Lower lobe of right lung (tissue), 2 donors: ENCODE measurements around the gene KIAA0040. TPM values are rescaled to one million over a fixed set of nuclear protein-coding genes. Genes with fewer than 3 reads are reported as not detected.

Experiments
- ATAC-seq, 2 donors: fragments of 200-7000 bp; cut with Tn5 transposase; one replicate each; pipeline ENCODE4 v1.9.1; 2020 to 2022; ENCODE audit warnings: mild to moderate bottlenecking in 2 of 2, moderate library complexity in 2 of 2
- DNase-seq: peaks from one replicate; pipeline ENCODE4 v3.0.0-alpha.2; 2020
- H3K27ac ChIP-seq: fragments of 200-600 bp; one replicate; pipeline ENCODE4 v1.8.0; 2022
- H3K27me3 ChIP-seq: fragments of 200-600 bp; one replicate; pipeline ENCODE4 v1.8.0; 2022; ENCODE audit warnings: low read depth
- H3K36me3 ChIP-seq: fragments of 200-600 bp; one replicate; pipeline ENCODE4 v1.8.0; 2022; ENCODE audit warnings: mild to moderate bottlenecking
- H3K4me1 ChIP-seq: fragments of 200-600 bp; one replicate; pipeline ENCODE4 v1.8.0; 2022
- H3K4me3 ChIP-seq: fragments of 200-600 bp; one replicate; pipeline ENCODE4 v1.8.0; 2022; ENCODE audit warnings: mild to moderate bottlenecking
- H3K9me3 ChIP-seq: fragments of 200-600 bp; one replicate; pipeline ENCODE4 v1.8.0; 2022
- CTCF ChIP-seq: fragments of 200-600 bp; IDR thresholded peaks from one replicate; pipeline ENCODE4 v1.8.0; 2022; ENCODE audit warnings: antibody characterized with exemption, mild to moderate bottlenecking
- intact Hi-C: fragments of 100-400 bp; cut with DNase I; formaldehyde crosslinking; loops from one replicate; pipeline ENCODE4 v1.11.0; 2022
- long read RNA-seq: library from polyadenylated mRNA; unstranded; transcript quantifications from one replicate; pipeline ENCODE4 v2.0.0, GENCODE V29; 2021
- total RNA-seq: library from RNA; stranded (reverse); fragmentation: NEBNext Ultra II Directional; extraction: Animal tissue kit (Norgen Biotek cat#: 25700); gene quantifications from one replicate; pipeline ENCODE4 v1.2.1, GENCODE V29; 2021
- donor health status: DM: no; HTN: yes; CAD: no; lungs with severe emphysema.

KIAA0040 gene
- 46.9 TPM for total RNA-seq
- long read RNA-seq, full-length matches to known transcripts = 30 of 61 reads
- long read RNA-seq, partial matches to known transcripts = 0 of 61 reads
- long read RNA-seq, other reads (novel, unspliced or antisense) = 31 of 61 reads

GRCh38 chr1:175192630-175193526 lies at the start of gene KIAA0040:
KIAA0040 (minus strand) TSS chr1:175192776; CDS start chr1:175161013, 31,763 bp downstream.
- no peaks in the 10 kb centered on the region for H3K27me3 ChIP-seq
- DNase-seq (peak; percentile 86), ATAC-seq (peak; percentile 93 to 94)
- peaks cover 62% of the 10 kb centered on the region for H3K4me1 ChIP-seq
- H3K36me3 ChIP-seq = no peaks in the 10 kb centered on the region
- peak; percentile 28 for TF ChIP-seq CTCF
- intact Hi-C loops = no loop called here
- H3K9me3 ChIP-seq = no peaks in the 10 kb centered on the region
- peak within 1 kb of the TSS; percentile 93 for H3K27ac ChIP-seq
- H3K4me3 ChIP-seq = peak within 1 kb of the TSS; percentile 66

GRCh38 chr1:175237389-175237788 lies 44.8 kb upstream of the KIAA0040 start:
- no peak for DNase-seq
- H3K4me1 ChIP-seq = no peaks in the 10 kb centered on the region
- TF ChIP-seq CTCF = no peak
- no peaks in the 10 kb centered on the region for H3K9me3 ChIP-seq
- no peaks in the 10 kb centered on the region for H3K27me3 ChIP-seq
- no peak for ATAC-seq
- H3K27ac ChIP-seq = no peak overlapping the region
- intact Hi-C loops = no loop called here
- no peak overlapping the region for H3K4me3 ChIP-seq
- H3K36me3 ChIP-seq = no peaks in the 10 kb centered on the region

GRCh38 chr1:175234639-175235038 lies 42.1 kb upstream of the KIAA0040 start:
- no peak overlapping the region for H3K4me3 ChIP-seq
- H3K27me3 ChIP-seq = no peaks in the 10 kb centered on the region
- no peaks in the 10 kb centered on the region for H3K36me3 ChIP-seq
- H3K27ac ChIP-seq = no peak overlapping the region
- no peak for TF ChIP-seq CTCF
- DNase-seq = no peak
- H3K4me1 ChIP-seq = no peaks in the 10 kb centered on the region
- intact Hi-C loops = no loop called here
- no peaks in the 10 kb centered on the region for H3K9me3 ChIP-seq
- no peak for ATAC-seq

GRCh38 chr1:175232335-175232734 lies 39.8 kb upstream of the KIAA0040 start:
- no peak overlapping the region for H3K4me3 ChIP-seq
- H3K27ac ChIP-seq = no peak overlapping the region
- no peaks in the 10 kb centered on the region for H3K27me3 ChIP-seq
- H3K9me3 ChIP-seq = no peaks in the 10 kb centered on the region
- DNase-seq = no peak
- TF ChIP-seq CTCF = no peak
- no peaks in the 10 kb centered on the region for H3K4me1 ChIP-seq
- intact Hi-C loops = no loop called here
- H3K36me3 ChIP-seq = no peaks in the 10 kb centered on the region
- ATAC-seq = no peak

GRCh38 chr1:175225805-175226129 lies 33.2 kb upstream of the KIAA0040 start:
- no peaks in the 10 kb centered on the region for H3K36me3 ChIP-seq
- no peak overlapping the region for H3K27ac ChIP-seq
- DNase-seq (no peak), ATAC-seq (no peak)
- no peaks in the 10 kb centered on the region for H3K27me3 ChIP-seq
- peaks cover 11% of the 10 kb centered on the region for H3K4me1 ChIP-seq
- no peaks in the 10 kb centered on the region for H3K9me3 ChIP-seq
- intact Hi-C loops = no loop called here
- H3K4me3 ChIP-seq = no peak overlapping the region
- TF ChIP-seq CTCF = no peak
